Loucy (cell line): ENCODE data around the gene KIAA2012.
A peak's percentile ranks its signal among the peaks of the same experiment; 100 is the strongest.

Source experiments
- H2AFZ ChIP-seq: fragments of 200-600 bp; sonication (generic); 2 replicates; pipeline ENCODE4 v1.6.0; 2016; ENCODE audit warnings: antibody characterized with exemption, mild to moderate bottlenecking, low read length, moderate library complexity
- H3F3A ChIP-seq: fragments of 200-600 bp; 2 replicates; pipeline ENCODE4 v1.6.0; 2016; ENCODE audit warnings: antibody characterized with exemption, low read depth, mild to moderate bottlenecking
- H3K27me3 ChIP-seq: fragments of 200-600 bp; sonication (generic); 2 replicates; pipeline ENCODE4 v1.6.1; 2014; ENCODE audit warnings: low read length, mild to moderate bottlenecking; ENCODE audit not compliant: insufficient read depth, poor library complexity, severe bottlenecking
- H3K36me3 ChIP-seq: fragments of 200-600 bp; sonication (generic); 2 replicates; pipeline ENCODE4 v1.6.1; 2016; ENCODE audit warnings: low read length; ENCODE audit not compliant: insufficient read depth
- H3K4me1 ChIP-seq: fragments of 200-600 bp; sonication (generic); 2 replicates; pipeline ENCODE4 v1.5.1; 2014; ENCODE audit warnings: low read length, mild to moderate bottlenecking; ENCODE audit not compliant: insufficient read depth, poor library complexity, severe bottlenecking
- H3K4me2 ChIP-seq: fragments of 200-600 bp; sonication (generic); 2 replicates; pipeline ENCODE4 v1.6.0; 2014; ENCODE audit warnings: antibody characterized with exemption, low read length, low read depth, mild to moderate bottlenecking; ENCODE audit not compliant: poor library complexity, severe bottlenecking
- H3K4me3 ChIP-seq: fragments of 200-600 bp; sonication (generic); 2 replicates; pipeline ENCODE4 v1.5.1; 2014; ENCODE audit warnings: low read length, mild to moderate bottlenecking, mixed read lengths; ENCODE audit not compliant: poor library complexity, severe bottlenecking
- H3K79me2 ChIP-seq: fragments of 200-600 bp; sonication (generic); 2 replicates; pipeline ENCODE4 v1.6.1; 2014; ENCODE audit warnings: low read length; ENCODE audit not compliant: insufficient read depth
- H3K9ac ChIP-seq: fragments of 200-600 bp; sonication (generic); 2 replicates; pipeline ENCODE4 v1.6.0; 2014; ENCODE audit warnings: mild to moderate bottlenecking, low read depth, low read length, moderate library complexity; ENCODE audit not compliant: poor library complexity, severe bottlenecking
- H3K9me2 ChIP-seq: fragments of 200-600 bp; sonication (generic); replicated peaks from 2 replicates; pipeline ENCODE4 v1.6.1; 2016; ENCODE audit warnings: low read depth, low read length, mixed read lengths
- H3K9me3 ChIP-seq: fragments of 200-600 bp; sonication (generic); 2 replicates; pipeline ENCODE4 v1.6.1; 2014; ENCODE audit warnings: mild to moderate bottlenecking, antibody characterized with exemption, low read length, low read depth; ENCODE audit not compliant: insufficient read depth
- H4K20me1 ChIP-seq: fragments of 200-600 bp; sonication (generic); 2 replicates; pipeline ENCODE4 v1.6.0; 2014; ENCODE audit warnings: antibody characterized with exemption, low read length, mild to moderate bottlenecking; ENCODE audit not compliant: insufficient read depth, poor library complexity, severe bottlenecking
- EZH2phosphoT487 ChIP-seq: fragments of 200-600 bp; IDR thresholded peaks from 2 replicates; pipeline ENCODE4 v1.6.1; 2018; ENCODE audit warnings: antibody characterized with exemption, mild to moderate bottlenecking, moderate library complexity, borderline replicate concordance
- TF ChIP-seq, protein P1 (sequence below): fragments of 200-600 bp; sonication (generic); conservative IDR thresholded peaks from 2 replicates; pipeline ENCODE4 v1.5.1; 2014; ENCODE audit warnings: mild to moderate bottlenecking, antibody characterized with exemption, low read length

Gene KIAA2012

DNA sequence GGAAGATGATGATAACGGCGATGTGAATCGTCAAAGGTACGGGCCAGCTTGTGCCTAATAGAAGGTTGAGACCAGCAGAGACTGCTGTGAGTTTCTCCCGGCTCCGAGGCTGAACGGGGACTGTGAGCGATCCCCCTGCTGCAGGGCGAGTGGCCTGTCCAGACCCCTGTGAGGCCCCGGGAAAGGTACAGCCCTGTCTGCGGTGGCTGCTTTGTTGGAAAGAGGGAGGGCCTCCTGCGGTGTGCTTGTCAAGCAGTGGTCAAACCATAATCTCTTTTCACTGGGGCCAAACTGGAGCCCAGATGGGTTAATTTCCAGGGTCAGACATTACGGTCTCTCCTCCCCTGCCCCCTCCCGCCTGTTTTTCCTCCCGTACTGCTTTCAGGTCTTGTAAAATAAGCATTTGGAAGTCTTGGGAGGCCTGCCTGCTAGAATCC is 36.4 kb upstream of the KIAA2012 start:
- H3K4me3 ChIP-seq: no peak overlapping the region

DNA sequence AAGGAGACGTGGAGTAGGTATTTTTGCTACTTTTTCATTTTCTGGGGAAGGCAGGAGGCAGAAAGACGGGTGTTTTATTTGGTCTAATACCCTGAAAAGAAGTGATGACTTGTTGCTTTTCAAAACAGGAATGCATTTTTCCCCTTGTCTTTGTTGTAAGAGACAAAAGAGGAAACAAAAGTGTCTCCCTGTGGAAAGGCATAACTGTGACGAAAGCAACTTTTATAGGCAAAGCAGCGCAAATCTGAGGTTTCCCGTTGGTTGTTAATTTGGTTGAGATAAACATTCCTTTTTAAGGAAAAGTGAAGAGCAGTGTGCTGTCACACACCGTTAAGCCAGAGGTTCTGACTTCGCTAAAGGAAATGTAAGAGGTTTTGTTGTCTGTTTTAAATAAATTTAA is 36.0 kb upstream of the KIAA2012 start:
- Histone ChIP-seq H3K27me3 (no peaks in the 10 kb centered on the region), H3K9me3 (no peaks in the 10 kb centered on the region), H3K79me2 (no peaks in the 10 kb centered on the region), H4K20me1 (no peaks in the 10 kb centered on the region), H3K4me3 (no peak overlapping the region), H3K9ac (no peak overlapping the region), H3F3A (0 out of 2 replicates have a peak, but pooled peaks cover 4% of the 10 kb centered on the region), H3K9me2 (no peaks in the 10 kb centered on the region), H3K4me2 (peak overlapping the region; percentile 13), H3K4me1 (peaks cover 28% of the 10 kb centered on the region), H3K36me3 (no peaks in the 10 kb centered on the region), H2AFZ (no peak overlapping the region)
- TF ChIP-seq EZH2phosphoT487: no peak
- TF ChIP-seq, protein P1, sequence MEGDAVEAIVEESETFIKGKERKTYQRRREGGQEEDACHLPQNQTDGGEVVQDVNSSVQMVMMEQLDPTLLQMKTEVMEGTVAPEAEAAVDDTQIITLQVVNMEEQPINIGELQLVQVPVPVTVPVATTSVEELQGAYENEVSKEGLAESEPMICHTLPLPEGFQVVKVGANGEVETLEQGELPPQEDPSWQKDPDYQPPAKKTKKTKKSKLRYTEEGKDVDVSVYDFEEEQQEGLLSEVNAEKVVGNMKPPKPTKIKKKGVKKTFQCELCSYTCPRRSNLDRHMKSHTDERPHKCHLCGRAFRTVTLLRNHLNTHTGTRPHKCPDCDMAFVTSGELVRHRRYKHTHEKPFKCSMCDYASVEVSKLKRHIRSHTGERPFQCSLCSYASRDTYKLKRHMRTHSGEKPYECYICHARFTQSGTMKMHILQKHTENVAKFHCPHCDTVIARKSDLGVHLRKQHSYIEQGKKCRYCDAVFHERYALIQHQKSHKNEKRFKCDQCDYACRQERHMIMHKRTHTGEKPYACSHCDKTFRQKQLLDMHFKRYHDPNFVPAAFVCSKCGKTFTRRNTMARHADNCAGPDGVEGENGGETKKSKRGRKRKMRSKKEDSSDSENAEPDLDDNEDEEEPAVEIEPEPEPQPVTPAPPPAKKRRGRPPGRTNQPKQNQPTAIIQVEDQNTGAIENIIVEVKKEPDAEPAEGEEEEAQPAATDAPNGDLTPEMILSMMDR: no peak

More for the DNA sequence above, 36.4 kb upstream of the KIAA2012 start:
- Histone ChIP-seq H3K9me3 (no peaks in the 10 kb centered on the region), H4K20me1 (no peaks in the 10 kb centered on the region), H2AFZ (no peak overlapping the region), H3K4me2 (peak overlapping the region; percentile 13), H3K9ac (no peak overlapping the region), H3K4me1 (peaks cover 30% of the 10 kb centered on the region), H3K36me3 (no peaks in the 10 kb centered on the region), H3F3A (0 out of 2 replicates have a peak, but pooled peaks cover 4% of the 10 kb centered on the region), H3K27me3 (no peaks in the 10 kb centered on the region), H3K79me2 (no peaks in the 10 kb centered on the region), H3K9me2 (no peaks in the 10 kb centered on the region)
- TF ChIP-seq EZH2phosphoT487: no peak
- TF ChIP-seq, protein P1: no peak

DNA sequence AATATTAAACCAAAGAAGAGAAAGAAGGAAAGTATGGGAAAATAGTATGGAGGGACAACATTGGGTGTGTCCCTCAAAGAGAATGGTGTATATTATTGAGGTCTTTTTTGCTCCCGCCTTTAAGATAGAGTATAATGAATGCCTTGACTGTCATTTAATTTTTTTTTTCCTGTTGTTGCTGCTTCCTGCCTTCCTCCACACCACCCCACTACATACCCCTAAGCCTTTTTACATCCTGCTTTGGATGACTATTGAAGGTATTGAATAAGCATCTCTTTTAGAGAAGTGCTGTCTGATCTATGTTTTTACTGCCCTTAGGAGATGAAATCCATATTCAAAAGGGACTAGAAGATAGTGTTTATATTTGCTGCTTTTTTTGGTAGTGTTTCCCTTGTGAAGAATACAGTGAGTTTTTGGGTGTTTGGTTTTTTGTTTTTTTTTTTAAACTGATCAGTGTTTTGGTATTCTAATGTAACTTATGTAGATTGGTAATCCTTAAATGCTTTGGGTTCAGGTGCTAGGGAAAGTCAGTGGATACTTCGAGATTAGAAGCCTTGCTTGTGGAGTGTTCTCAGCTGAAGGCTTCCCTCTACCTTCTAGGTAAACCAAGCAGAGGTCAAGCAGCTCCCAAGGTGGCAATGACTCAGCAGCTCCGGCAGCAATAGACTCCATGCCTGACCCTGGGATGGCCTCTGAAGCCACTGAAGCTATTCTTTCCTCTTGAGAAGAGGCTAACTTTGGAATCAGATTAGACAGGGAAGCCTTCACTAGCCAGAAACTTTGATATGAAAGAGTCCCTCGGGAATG is 34.4 kb upstream of the KIAA2012 start:
- Histone ChIP-seq H3K9me2 (no peaks in the 10 kb centered on the region), H3K4me1 (peaks cover 24% of the 10 kb centered on the region), H3F3A (0 out of 2 replicates have a peak, but pooled peaks cover 4% of the 10 kb centered on the region), H3K4me2 (peak overlapping the region; percentile 11), H3K27me3 (no peaks in the 10 kb centered on the region), H3K4me3 (no peak overlapping the region), H3K79me2 (no peaks in the 10 kb centered on the region), H3K9me3 (no peaks in the 10 kb centered on the region), H3K9ac (no peak overlapping the region), H2AFZ (no peak overlapping the region), H4K20me1 (no peaks in the 10 kb centered on the region), H3K36me3 (no peaks in the 10 kb centered on the region)
- no peak for TF ChIP-seq EZH2phosphoT487
- TF ChIP-seq, protein P1: no peak
